H1 (cell line): Measurements from ENCODE around the gene AMN. TPM values are rescaled to one million over a fixed set of nuclear protein-coding genes. Genes with fewer than 3 reads are reported as not detected.

Source experiments
- CTCF ChIA-PET: fragments of 300-600 bp; sonication (Branson Sonifier 250); formaldehyde crosslinking; loops from one replicate; lab custom pipeline; 2021; ENCODE audit not compliant: partially characterized antibody; lab: Charles Lee
- POLR2A ChIA-PET: fragments of 300-600 bp; sonication (Branson Sonifier 250); formaldehyde crosslinking; loops from one replicate; lab custom pipeline; 2021; ENCODE audit warnings: inconsistent platforms; ENCODE audit not compliant: partially characterized antibody; lab: Charles Lee
- DNase-seq, 2 experiments: peaks; one replicate each; pipeline versions ENCODE4 v3.0.0 to v3.0.0-alpha.2; 2010 to 2022; ENCODE audit warnings: low spot score in 2 of 2, low read depth in 1 of 2, mixed read lengths in 1 of 2
- FAIRE-seq: peaks from 2 replicates; lab custom pipeline; 2011; peaks lifted over from hg19 to GRCh38; lab: Jason Lieb, UNC
- H2AFZ ChIP-seq: 2 replicates; pipeline ENCODE4 v1.8.1; 2012; ENCODE audit warnings: low read length, inconsistent platforms
- H2AK5ac ChIP-seq: 2 replicates; pipeline ENCODE4 v1.6.1; 2013; ENCODE audit warnings: low read depth, low read length
- H2BK120ac ChIP-seq: replicated peaks from 2 replicates; pipeline ENCODE3; 2013; ENCODE audit warnings: low read depth, low read length, inconsistent platforms
- H2BK12ac ChIP-seq: 2 replicates; pipeline ENCODE4 v1.6.1; 2013; ENCODE audit warnings: low read depth, low read length
- H2BK15ac ChIP-seq: 2 replicates; pipeline ENCODE4 v1.6.1; 2013; ENCODE audit warnings: low read length
- H2BK20ac ChIP-seq: 2 replicates; pipeline ENCODE4 v1.6.1; 2013; ENCODE audit warnings: low read length
- H2BK5ac ChIP-seq: 2 replicates; pipeline ENCODE4 v1.6.1; 2013; ENCODE audit warnings: low read depth, low read length
- H3K14ac ChIP-seq: 2 replicates; pipeline ENCODE4 v1.6.1; 2013; ENCODE audit warnings: inconsistent platforms; ENCODE audit not compliant: insufficient read length
- H3K18ac ChIP-seq: 2 replicates; pipeline ENCODE4 v1.6.1; 2013; ENCODE audit warnings: low read length; ENCODE audit errors: extremely low read depth
- H3K23ac ChIP-seq: 2 replicates; pipeline ENCODE4 v1.6.1; 2013; ENCODE audit warnings: inconsistent platforms; ENCODE audit not compliant: insufficient read length
- H3K23me2 ChIP-seq: 2 replicates; pipeline ENCODE4 v1.6.1; 2013; ENCODE audit warnings: low read depth, low read length
- H3K27ac ChIP-seq: 2 replicates; pipeline ENCODE4 v1.6.1; 2011; ENCODE audit warnings: low read depth, low read length, inconsistent platforms
- H3K27me3 ChIP-seq, 4 experiments: replicated peaks in 1 of 4; 1 replicate in 1 of 4; 2 replicates in 3 of 4; pipeline versions ENCODE4 v1.6.1 to v1.8.1; 2011 to 2013; ENCODE audit warnings: low read length in 3 of 4, mild to moderate bottlenecking in 3 of 4, inconsistent platforms in 2 of 4, mixed read lengths in 2 of 4, moderate library complexity in 1 of 4; ENCODE audit not compliant: control insufficient read depth in 3 of 4, insufficient read depth in 3 of 4; ENCODE audit errors: extremely low read depth in 1 of 4
- H3K36me3 ChIP-seq, 4 experiments: 2 replicates each; pipeline versions ENCODE4 v1.6.1 to v1.8.1; 2011 to 2013; ENCODE audit warnings: mild to moderate bottlenecking in 4 of 4, low read length in 3 of 4, moderate library complexity in 2 of 4, control low read depth in 1 of 4, inconsistent platforms in 1 of 4; ENCODE audit not compliant: insufficient read depth in 4 of 4, control insufficient read depth in 2 of 4
- H3K4ac ChIP-seq: replicated peaks from 2 replicates; pipeline ENCODE3; 2013; ENCODE audit warnings: low read length, low read depth, mixed read lengths, inconsistent platforms; ENCODE audit not compliant: insufficient read length
- H3K4me1 ChIP-seq, 4 experiments: replicated peaks in 1 of 4; 1 replicate in 1 of 4; 2 replicates in 3 of 4; pipeline versions ENCODE4 v1.6.1 to v1.8.1; 2011 to 2013; ENCODE audit warnings: low read length in 3 of 4, inconsistent platforms in 2 of 4, mixed read lengths in 1 of 4; ENCODE audit not compliant: insufficient read depth in 4 of 4, control insufficient read depth in 3 of 4
- H3K4me2 ChIP-seq, 2 experiments: 2 replicates each; pipeline versions ENCODE4 v1.6.1 to v1.8.1; 2011 to 2013; ENCODE audit warnings: low read depth in 2 of 2, low read length in 2 of 2, control low read depth in 1 of 2, inconsistent platforms in 1 of 2, mild to moderate bottlenecking in 1 of 2; ENCODE audit not compliant: insufficient read depth in 1 of 2
- H3K4me3 ChIP-seq, 4 experiments: fragments of 200-600, 300-600 bp in 1 of 4; sonication (generic), shearing (Covaris generic), sonication (Bioruptor Twin) in 1 of 4; 2 replicates each; pipeline versions ENCODE4 v1.5.1 to v1.8.1; 2011 to 2016; ENCODE audit warnings: low read length in 4 of 4, low read depth in 3 of 4, control low read depth in 2 of 4, inconsistent platforms in 2 of 4, mild to moderate bottlenecking in 2 of 4, mixed read lengths in 1 of 4, moderate library complexity in 1 of 4; ENCODE audit not compliant: insufficient read depth in 2 of 4; ENCODE audit errors: extremely low read depth in 1 of 4
- H3K56ac ChIP-seq: replicated peaks from 2 replicates; pipeline ENCODE3; 2013; ENCODE audit warnings: low read depth, mild to moderate bottlenecking, mixed read lengths, low read length, inconsistent platforms; ENCODE audit not compliant: insufficient read length
- H3K79me1 ChIP-seq: 2 replicates; pipeline ENCODE4 v1.6.1; 2013; ENCODE audit warnings: low read depth, low read length, control low read depth
- H3K79me2 ChIP-seq, 2 experiments: 2 replicates each; pipeline versions ENCODE4 v1.6.1 to v1.8.1; 2012 to 2013; ENCODE audit warnings: low read length in 2 of 2, mild to moderate bottlenecking in 2 of 2, inconsistent platforms in 1 of 2; ENCODE audit not compliant: insufficient read depth in 2 of 2, control insufficient read depth in 1 of 2
- H3K9ac ChIP-seq, 4 experiments: replicated peaks in 1 of 4; 1 replicate in 1 of 4; 2 replicates in 3 of 4; pipeline versions ENCODE4 v1.6.1 to v1.8.1; 2011 to 2013; ENCODE audit warnings: low read depth in 3 of 4, low read length in 3 of 4, control low read depth in 2 of 4, mild to moderate bottlenecking in 2 of 4, moderate library complexity in 2 of 4, inconsistent platforms in 1 of 4; ENCODE audit errors: extremely low read depth in 1 of 4
- H3K9me3 ChIP-seq, 2 experiments: 2 replicates each; pipeline versions ENCODE4 v1.6.1 to v1.8.1; 2012 to 2013; ENCODE audit warnings: mild to moderate bottlenecking in 2 of 2, moderate library complexity in 2 of 2, control low read depth in 1 of 2, inconsistent platforms in 1 of 2, low read depth in 1 of 2, low read length in 1 of 2, mixed read lengths in 1 of 2; ENCODE audit not compliant: insufficient read depth in 2 of 2
- H4K20me1 ChIP-seq, 2 experiments: replicated peaks in 1 of 2; 2 replicates each; pipeline versions ENCODE3 to v1.8.1; 2011 to 2013; ENCODE audit warnings: inconsistent platforms in 2 of 2, low read length in 2 of 2, mild to moderate bottlenecking in 1 of 2; ENCODE audit not compliant: insufficient read depth in 2 of 2, control insufficient read depth in 1 of 2
- H4K5ac ChIP-seq: 2 replicates; pipeline ENCODE4 v1.6.1; 2013; ENCODE audit warnings: low read length, low read depth, mixed read lengths, inconsistent platforms; ENCODE audit not compliant: insufficient read length
- H4K8ac ChIP-seq: 2 replicates; pipeline ENCODE4 v1.8.0; 2013; ENCODE audit warnings: mild to moderate bottlenecking, moderate library complexity, low read length, inconsistent platforms; ENCODE audit not compliant: insufficient read depth; ENCODE audit errors: extremely low read depth
- H4K91ac ChIP-seq: replicated peaks from 2 replicates; pipeline ENCODE3; 2013; ENCODE audit warnings: low read length, mixed read lengths, inconsistent platforms; ENCODE audit not compliant: insufficient read length
- SP4 ChIP-seq: IDR thresholded peaks from 2 replicates; pipeline ENCODE4 v1.6.1; 2012; ENCODE audit warnings: low read length, inconsistent platforms
- TCF12 ChIP-seq: IDR thresholded peaks from 2 replicates; pipeline ENCODE4 v1.6.1; 2011; ENCODE audit warnings: low read depth, mild to moderate bottlenecking, low read length
- WGBS, 2 experiments: shearing (Covaris generic) in 1 of 2; methylation state at CpG; one replicate each; pipeline versions ENCODE4 v1.1.6 to v1.1.7; 2013 to 2015; ENCODE audit warnings: low lambda C conversion rate in 2 of 2, mixed read lengths in 2 of 2, inconsistent platforms in 1 of 2, low coverage in 1 of 2, missing lambda C conversion rate in 1 of 2; ENCODE audit not compliant: insufficient replicate concordance in 2 of 2, insufficient coverage in 1 of 2, insufficient read length in 1 of 2; ENCODE audit errors: extremely low coverage in 1 of 2, missing lambda C conversion rate in 1 of 2; 5-methylcytosine and 5-hydroxymethylcytosine counted together
- polyA plus RNA-seq, 7 experiments: library from polyadenylated mRNA; depleted of rRNA in 3 of 7; stranded (reverse) in 5 of 7; unstranded in 2 of 7; fragments of >200 nt in 5 of 7; fragments of 200-250 nt in 2 of 7; gene quantifications; 1 replicate in 5 of 7; 2 replicates in 1 of 7; 4 replicates in 1 of 7; pipeline versions ENCODE4 v1.2.1 to v1.2.3, GENCODE V29; 2011 to 2013; ENCODE audit warnings: missing spikeins in 2 of 7, mixed read lengths in 2 of 7
- total RNA-seq: library from RNA; stranded (reverse); fragmentation: NEBNext Ultra II Directional; extraction: Animal tissue kit (Norgen Biotek cat#: 25700); gene quantifications from 2 replicates; pipeline ENCODE4 v1.2.1, GENCODE V29; 2021

The AMN gene
- total and polyA plus RNA-seq, 2 of the 8 experiments (the other 6 are each of a cell fraction or from before 2014, with no cell fraction given): 0.77 to 1.5 TPM

- no peaks in the 10 kb centered on the region for H3K9me3 ChIP-seq
- H4K5ac ChIP-seq: no peak overlapping the region
- no peak overlapping the region for H2BK15ac ChIP-seq
- H2AFZ ChIP-seq: no peak overlapping the region
- peaks cover 6 to 58% (median 39%) of the 10 kb centered on the region in 4 experiments for H3K36me3 ChIP-seq
- no peak overlapping the region for H2AK5ac ChIP-seq
- H3K4me1 ChIP-seq: no peaks in the 10 kb centered on the region
- no peak overlapping the region for H4K91ac ChIP-seq
- no peak overlapping the region for H4K8ac ChIP-seq
- 93% methylated on average over 32 of the region's 36 CpGs; no CpG with 5 or more reads in 1 of the 2 experiments for WGBS, 2 experiments
- no peak overlapping the region for H3K4me2 ChIP-seq
- no peak overlapping the region for H3K56ac ChIP-seq
- no peak overlapping the region for H2BK5ac ChIP-seq
- H3K14ac ChIP-seq: no peak overlapping the region
- H2BK20ac ChIP-seq: no peak overlapping the region
- H4K20me1 ChIP-seq: peaks cover under 1 to 8% of the 10 kb centered on the region in 2 experiments
- no peak overlapping the region for H2BK12ac ChIP-seq
- H3K79me2 ChIP-seq: no peaks in the 10 kb centered on the region
- FAIRE-seq (no peak), DNase-seq (no peak)
- H3K4me3 ChIP-seq: no peak overlapping the region
- TF ChIP-seq TCF12 (no peak), SP4 (no peak)
- no peak overlapping the region for H3K4ac ChIP-seq
- H2BK120ac ChIP-seq: no peak overlapping the region
- no peak overlapping the region for H3K27ac ChIP-seq
- H3K23ac ChIP-seq: no peak overlapping the region
- H3K27me3 ChIP-seq: no peaks in the 10 kb centered on the region
- no peaks in the 10 kb centered on the region for H3K79me1 ChIP-seq
- no peaks in the 10 kb centered on the region for H3K23me2 ChIP-seq
- CTCF ChIA-PET: interaction anchor here (1.1 to 1.7 kb wide), 4 partner anchors 12 to 31 kb away, joined by 3 to 5 read pairs (median 4); no protein-coding TSS in a partner anchor
- H3K9ac ChIP-seq: no peak overlapping the region
- H3K18ac ChIP-seq: no peak overlapping the region
- POLR2A ChIA-PET: interaction anchor here (1.5 kb wide), 1 partner anchor 14 kb away, joined by 3 read pairs; no protein-coding TSS in a partner anchor
Measured at GRCh38 chr14:102944448-102945330, 22.2 kb downstream of the AMN start.
